B cell (primary cell): ENCODE results near the gene COL16A1. TPM values are rescaled to one million over a fixed set of nuclear protein-coding genes. Genes with fewer than 3 reads are reported as not detected.

Source experiments
- ATAC-seq: fragments of 200-7000 bp; cut with Tn5 transposase; one replicate; pipeline ENCODE4 v1.10.0; 2021; ENCODE audit warnings: low read depth, mild to moderate bottlenecking, moderate number of reproducible peaks, moderate library complexity
- CTCF ChIA-PET: fragments of 350-600 bp; sonication (Branson Sonifier 250); formaldehyde crosslinking; loops from one replicate; lab custom pipeline; 2021; ENCODE audit warnings: antibody characterized with exemption, inconsistent platforms; lab: Charles Lee
- POLR2A ChIA-PET: fragments of 350-600 bp; sonication (Branson Sonifier 250); formaldehyde crosslinking; loops from one replicate; lab custom pipeline; 2021; ENCODE audit warnings: antibody characterized with exemption; lab: Charles Lee
- DNase-seq: peaks from one replicate; pipeline ENCODE4 v3.0.0; 2013
- H2AFZ ChIP-seq: 2 replicates; pipeline ENCODE4 v1.6.1; 2012; ENCODE audit warnings: mild to moderate bottlenecking, low read depth, low read length; ENCODE audit not compliant: insufficient read depth, poor library complexity, severe bottlenecking
- H3K27ac ChIP-seq, 2 donors: 1 replicate in 1 of 2; 2 replicates in 1 of 2; pipeline ENCODE4 v1.5.1; 2012 to 2013; ENCODE audit warnings: low read length in 2 of 2, mild to moderate bottlenecking in 2 of 2, moderate library complexity in 1 of 2
- H3K27me3 ChIP-seq, 4 experiments: fragments of 200-600 bp in 1 of 4; sonication (generic) in 1 of 4; replicated peaks in 1 of 4; 1 replicate in 2 of 4; 2 replicates in 2 of 4; pipeline versions ENCODE4 v1.6.1 to v1.7.0; 2013 to 2016; ENCODE audit warnings: low read length in 3 of 4, mild to moderate bottlenecking in 2 of 4, mixed read lengths in 1 of 4, moderate library complexity in 1 of 4; ENCODE audit not compliant: insufficient read depth in 4 of 4, control insufficient read depth in 3 of 4; ENCODE audit errors: control extremely low read depth in 1 of 4
- H3K36me3 ChIP-seq, 2 experiments: replicated peaks in 1 of 2; 1 replicate in 1 of 2; 2 replicates in 1 of 2; pipeline versions ENCODE4 v1.6.1 to v1.7.1; 2013; ENCODE audit warnings: low read length in 1 of 2; ENCODE audit not compliant: insufficient read depth in 2 of 2, control insufficient read depth in 1 of 2; ENCODE audit errors: control extremely low read depth in 1 of 2, extremely low read depth in 1 of 2
- H3K4me1 ChIP-seq, 2 donors: fragments of 200-600 bp in 1 of 2; sonication (generic) in 1 of 2; 1 replicate in 1 of 2; 2 replicates in 1 of 2; pipeline versions ENCODE4 v1.5.1 to v1.6.1; 2013 to 2017; ENCODE audit warnings: low read length in 2 of 2; ENCODE audit not compliant: control insufficient read depth in 2 of 2, insufficient read depth in 2 of 2
- H3K4me2 ChIP-seq: replicated peaks from 2 replicates; pipeline ENCODE3; 2012; ENCODE audit warnings: mild to moderate bottlenecking, low read depth, low read length; ENCODE audit not compliant: poor library complexity, severe bottlenecking
- H3K4me3 ChIP-seq, 5 experiments: fragments of 200-600 bp in 1 of 5; sonication (generic) in 1 of 5; 1 replicate in 3 of 5; 2 replicates in 2 of 5; pipeline versions ENCODE4 v1.5.1 to v1.7.0; 2011 to 2016; ENCODE audit warnings: low read length in 4 of 5, mild to moderate bottlenecking in 4 of 5, low read depth in 2 of 5, control low read depth in 1 of 5, moderate library complexity in 1 of 5; ENCODE audit not compliant: insufficient read depth in 1 of 5; ENCODE audit errors: control extremely low read depth in 1 of 5, extremely low read depth in 1 of 5
- H3K79me2 ChIP-seq: fragments of 200-600 bp; sonication (generic); one replicate; pipeline ENCODE4 v1.6.0; 2016; ENCODE audit warnings: low read length; ENCODE audit not compliant: control insufficient read depth, insufficient read depth
- H3K9ac ChIP-seq: fragments of 200-600 bp; sonication (generic); 2 replicates; pipeline ENCODE4 v1.6.1; 2017; ENCODE audit warnings: mild to moderate bottlenecking, low read length, moderate library complexity
- H3K9me3 ChIP-seq, 3 donors: one replicate each; pipeline versions ENCODE4 v1.6.1 to v1.7.1; 2013; ENCODE audit warnings: low read length in 2 of 3; ENCODE audit not compliant: control insufficient read depth in 2 of 3, insufficient read depth in 1 of 3; ENCODE audit errors: control extremely low read depth in 1 of 3
- H4K20me1 ChIP-seq: 2 replicates; pipeline ENCODE4 v1.6.0; 2012; ENCODE audit warnings: mild to moderate bottlenecking, low read length; ENCODE audit not compliant: insufficient read depth, control insufficient read depth, poor library complexity, severe bottlenecking
- H3K27ac Mint-ChIP-seq: one replicate; pipeline ENCODE4 v1.8.0; 2021; ENCODE audit warnings: mixed read lengths
- H3K27me3 Mint-ChIP-seq: one replicate; pipeline ENCODE4 v1.8.0; 2021; ENCODE audit warnings: mixed read lengths
- H3K4me1 Mint-ChIP-seq: one replicate; pipeline ENCODE4 v1.8.0; 2021; ENCODE audit warnings: mixed read lengths
- H3K4me3 Mint-ChIP-seq: one replicate; pipeline ENCODE4 v1.8.0; 2021; ENCODE audit warnings: mixed read lengths
- H3K9me3 Mint-ChIP-seq: one replicate; pipeline ENCODE4 v1.8.0; 2022; ENCODE audit warnings: mixed read lengths; ENCODE audit not compliant: insufficient read depth
- CTCF ChIP-seq: fragments of 200-600 bp; IDR thresholded peaks from one replicate; pipeline ENCODE4 v1.8.0; 2022; ENCODE audit warnings: antibody characterized with exemption, mild to moderate bottlenecking
- EZH2 ChIP-seq: IDR thresholded peaks from 2 replicates; pipeline ENCODE4 v1.6.1; 2012; ENCODE audit warnings: borderline replicate concordance, low read depth, mild to moderate bottlenecking, moderate library complexity, low read length; ENCODE audit not compliant: insufficient read depth, poor library complexity, severe bottlenecking
- WGBS: methylation state at CpG from one replicate; pipeline ENCODE4 v1.1.5; 2013; ENCODE audit warnings: missing lambda C conversion rate; ENCODE audit not compliant: insufficient coverage; 5-methylcytosine and 5-hydroxymethylcytosine counted together
- intact Hi-C: fragments of 100-400 bp; cut with micrococcal nuclease; formaldehyde crosslinking; loops from one replicate; pipeline ENCODE4 v1.10.0; 2022
- polyA plus RNA-seq: library from polyadenylated mRNA; depleted of rRNA; stranded (reverse); fragments of >200 nt; gene quantifications from 2 replicates; pipeline ENCODE4 v1.2.3, GENCODE V29; 2012
- total RNA-seq, 2 donors: library from RNA; stranded (reverse); fragments of 120-200 nt in 1 of 2; gene quantifications; 1 replicate in 1 of 2; 2 replicates in 1 of 2; pipeline versions ENCODE4 v1.2.3 to v1.2.4, GENCODE V29; 2013 to 2022

The COL16A1 gene
- total and polyA plus RNA-seq, 2 donors (not counting 1 experiment from before 2014, with no cell fraction given), result 0.07 TPM; not detected in 1

DNA sequence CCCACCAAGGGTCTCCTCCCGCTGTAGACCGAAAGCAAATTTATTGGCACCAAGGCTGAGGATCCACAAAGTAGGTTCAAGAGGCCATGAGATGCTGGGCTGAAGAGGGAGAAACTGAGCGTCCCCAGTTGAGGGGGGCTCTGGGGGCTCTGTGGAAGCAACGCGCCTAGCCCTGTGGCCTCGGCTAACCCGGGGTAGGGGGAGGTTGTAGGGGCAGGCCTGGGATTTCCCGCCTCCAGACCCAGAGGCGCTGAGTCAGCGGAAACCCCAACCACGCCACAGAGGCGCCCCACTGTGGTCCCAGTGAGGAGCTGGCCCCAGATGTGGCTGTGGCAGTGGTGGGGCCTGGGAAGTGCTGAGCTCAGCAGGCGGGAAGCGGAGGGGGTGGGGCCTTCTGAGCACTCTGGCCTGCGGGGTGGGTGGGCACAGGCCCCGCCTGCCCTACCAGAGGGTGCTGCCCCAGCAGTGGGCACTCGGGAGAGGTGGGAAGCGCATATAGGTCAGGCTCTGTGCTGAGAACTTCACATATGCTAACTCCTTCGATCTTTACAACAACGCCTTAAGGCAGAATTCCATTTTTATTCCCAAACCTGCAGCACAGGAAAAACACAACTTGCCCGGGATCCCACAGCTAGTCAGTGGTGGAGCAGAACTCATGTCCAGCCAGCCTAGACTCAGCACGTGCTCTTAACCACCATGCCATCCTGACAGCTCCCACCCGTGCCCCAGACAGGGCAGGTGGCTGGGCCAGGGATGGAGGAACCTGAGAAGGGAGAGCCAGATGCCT is 1.5 kb upstream of the COL16A1 start:
- Histone ChIP-seq H3K36me3 (no peaks in the 10 kb centered on the region), H3K9me3 (peaks cover 0 to 5% (median 0%) of the 10 kb centered on the region in 3 donors), H3K27ac (no peak overlapping the region), H3K4me1 (peaks cover 17 to 33% of the 10 kb centered on the region in 2 donors), H3K27me3 (peaks cover 0 to 50% (median 20%) of the 10 kb centered on the region in 4 experiments), H3K9ac (no peak overlapping the region), H3K4me3 (no peak overlapping the region), H3K79me2 (no peaks in the 10 kb centered on the region), H3K4me2 (peak overlapping the region; percentile 18), H2AFZ (no peak overlapping the region), H4K20me1 (no peaks in the 10 kb centered on the region)
- no peak overlapping the region for H3K4me3 Mint-ChIP-seq
- TF ChIP-seq EZH2, result no peak
- no peak for TF ChIP-seq CTCF
- H3K4me1 Mint-ChIP-seq, result peaks cover 40% of the 10 kb centered on the region
- 23% methylated on average over 22 of the region's 23 CpGs for WGBS
- no peaks in the 10 kb centered on the region for H3K9me3 Mint-ChIP-seq
- ATAC-seq (peak; percentile 29), DNase-seq (peak; percentile 40)
- ChIA-PET CTCF (interaction anchor here (1.0 to 1.1 kb wide), 3 partner anchors 10 to 84 kb away, joined by 3 to 6 read pairs (median 3); no protein-coding TSS in a partner anchor), POLR2A (interaction anchor here (0.6 to 0.7 kb wide), 2 partner anchors 38 to 127 kb away, joined by 4 to 5 read pairs; no protein-coding TSS in a partner anchor)
- peaks cover 40% of the 10 kb centered on the region for H3K27me3 Mint-ChIP-seq
- intact Hi-C loops, result no loop called here
- no peak overlapping the region for H3K27ac Mint-ChIP-seq
